ENCODE measurements around the gene XAB2. TPM values are rescaled to one million over a fixed set of nuclear protein-coding genes. Genes with fewer than 3 reads are reported as not detected.

The XAB2 gene
- total RNA-seq, 1 experiment from 2014 or later: 48.0 TPM

DNA sequence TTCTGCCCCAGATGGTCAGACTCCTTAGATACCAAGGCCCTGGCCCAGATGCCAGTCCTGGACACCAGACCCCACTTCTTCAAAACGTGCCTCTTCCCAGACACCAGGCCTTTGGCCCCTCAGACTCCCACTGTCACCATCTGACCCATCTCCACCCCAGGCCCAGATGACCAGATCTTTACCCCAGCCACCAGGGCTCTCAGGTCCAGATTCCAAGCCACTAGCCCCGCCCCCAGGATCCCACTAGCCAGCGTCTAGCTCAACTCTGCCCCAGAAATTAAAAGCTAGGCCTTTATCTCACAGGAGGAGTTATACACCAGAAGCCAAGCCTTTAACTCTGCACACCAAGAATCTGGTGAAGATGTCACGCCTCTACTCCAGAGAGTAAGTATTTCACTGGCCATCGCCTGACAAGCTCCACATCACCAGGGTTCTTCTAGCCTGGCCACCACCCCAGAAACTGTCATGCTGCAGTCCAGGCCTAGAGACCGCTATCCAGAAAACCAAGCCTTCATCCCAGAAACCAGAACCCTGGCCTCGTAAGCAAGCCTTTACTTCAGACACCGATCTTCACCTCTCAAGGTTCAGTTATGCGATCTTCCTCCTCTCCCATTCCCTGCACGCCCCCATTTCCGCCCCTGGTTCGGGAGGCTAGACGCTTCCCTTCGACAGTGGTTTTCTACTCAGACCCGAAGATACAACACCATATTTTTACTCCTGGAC lies 595 bp downstream of the XAB2 start:
- Histone ChIP-seq H2BK5ac (ENCODE audit: insufficient read length, low read length) (peak overlapping the region; percentile 57), H3K56ac (ENCODE audit: insufficient read length, low read depth, low read length) (peak overlapping the region; percentile 92), H2BK120ac (ENCODE audit: low read depth, low read length, poor library complexity, severe bottlenecking) (no peak overlapping the region), H2BK15ac (ENCODE audit: low read depth, low read length) (no peak overlapping the region), H4K8ac (replicated peaks; ENCODE audit: insufficient read length, low read depth, low read length) (no peak overlapping the region), H4K91ac (ENCODE audit: insufficient read length, low read depth, low read length) (no peak overlapping the region), H3K4me1 (ENCODE audit: insufficient read depth, low read length) (no peaks in the 10 kb centered on the region), H3K23ac (ENCODE audit: insufficient read length, low read depth, low read length) (no peak overlapping the region), H3K9ac (ENCODE audit: extremely low read depth, insufficient read length, low read length) (peak overlapping the region; percentile 94), H3K14ac (ENCODE audit: insufficient read depth, low read length) (peak overlapping the region; percentile 71), H4K5ac (ENCODE audit: insufficient read length, low read depth, low read length) (peak overlapping the region; percentile 88), H3K27me3 (ENCODE audit: insufficient read depth, low read length) (no peaks in the 10 kb centered on the region), H2AK5ac (ENCODE audit: insufficient read length, low read length) (no peak overlapping the region), H3K9me3 (ENCODE audit: control insufficient read depth, low read depth, low read length) (no peaks in the 10 kb centered on the region), H3K27ac (ENCODE audit: insufficient read length, low read depth, low read length) (no peak overlapping the region), H2BK12ac (ENCODE audit: insufficient read length, low read depth, low read length) (no peak overlapping the region), H3K4me2 (ENCODE audit: insufficient read depth, insufficient read length, low read length) (peak overlapping the region; percentile 99), H3K4ac (ENCODE audit: low read depth, low read length) (no peak overlapping the region), H3T11ph (ENCODE audit: low read length) (no peak overlapping the region), H2BK20ac (ENCODE audit: low read depth, low read length, poor library complexity, severe bottlenecking) (no peak overlapping the region), H4K20me1 (ENCODE audit: control insufficient read depth, insufficient read depth, insufficient read length) (no peaks in the 10 kb centered on the region), H3K23me2 (ENCODE audit: insufficient read length, low read depth, low read length, poor library complexity, severe bottlenecking) (peaks cover 14% of the 10 kb centered on the region), H2AFZ (ENCODE audit: low read length) (no peak overlapping the region), H3K79me1 (ENCODE audit: insufficient read depth, low read depth, low read length, poor library complexity, severe bottlenecking) (peaks cover 20% of the 10 kb centered on the region), H3K79me2 (ENCODE audit: insufficient read depth, low read length) (peaks cover 28% of the 10 kb centered on the region; the same call in 1 of the 2 replicates), H3K18ac (ENCODE audit: insufficient read length, low read depth, low read length) (peak overlapping the region; percentile 74)
- Mint-ChIP-seq H3K4me3 (peak overlapping the region; percentile 90 to 98), H3K27me3 (ENCODE audit: low read depth) (no peaks in the 10 kb centered on the region; the same call in 1 of the 2 replicates), H3K27ac (peak overlapping the region; percentile 94 to 99 (median 96)), H3K36me3 (ENCODE audit: insufficient read depth in 1 of 3, low read depth in 3 of 3) (peaks cover 9 to 27% (median 18%) of the 10 kb centered on the region in 3 experiments; a peak in 6 of 7 replicates), H3K4me1 (peaks cover 15 to 26% of the 10 kb centered on the region in 2 experiments), H3K9me3 (no peaks in the 10 kb centered on the region; a peak in 2 of 5 replicates)
- TF ChIP-seq CTCF (conservative IDR thresholded peaks at IDR 0.05): no peak
- DNase-seq: no peak
- no CpG with 5 or more reads among the region's 15 CpGs for WGBS (ENCODE audit: extremely low coverage, insufficient read length, low lambda C conversion rate)

Data from H9 (cell line).